Trophoblast cell (in vitro differentiated cells and primary cell): ENCODE data around the gene MTUS2.

ENCODE experiments used
- DNase-seq, 2 donors: peaks; one replicate each; pipeline ENCODE4 v3.0.0-alpha.2; 2016
- H2AFZ ChIP-seq: 2 replicates; pipeline ENCODE4 v1.6.1; 2013; ENCODE audit warnings: low read length, moderate library complexity, mild to moderate bottlenecking; ENCODE audit not compliant: insufficient read depth, poor library complexity
- H2AK5ac ChIP-seq: 2 replicates; pipeline ENCODE4 v1.6.1; 2013; ENCODE audit warnings: mild to moderate bottlenecking, low read length
- H2BK120ac ChIP-seq: 2 replicates; pipeline ENCODE4 v1.6.1; 2013; ENCODE audit warnings: low read length, mild to moderate bottlenecking, moderate library complexity; ENCODE audit not compliant: insufficient read depth, poor library complexity
- H2BK12ac ChIP-seq: 2 replicates; pipeline ENCODE4 v1.6.1; 2013; ENCODE audit warnings: mild to moderate bottlenecking, low read length, moderate library complexity
- H2BK5ac ChIP-seq: 2 replicates; pipeline ENCODE4 v1.6.1; 2013; ENCODE audit warnings: low read length, low read depth, moderate library complexity, mild to moderate bottlenecking; ENCODE audit not compliant: poor library complexity
- H3K14ac ChIP-seq: 2 replicates; pipeline ENCODE4 v1.6.1; 2013; ENCODE audit warnings: mild to moderate bottlenecking, low read length
- H3K18ac ChIP-seq: 2 replicates; pipeline ENCODE4 v1.6.1; 2013; ENCODE audit warnings: mild to moderate bottlenecking, low read length
- H3K23ac ChIP-seq: 2 replicates; pipeline ENCODE4 v1.6.1; 2013; ENCODE audit warnings: low read length
- H3K27ac ChIP-seq: 2 replicates; pipeline ENCODE4 v1.5.1; 2013; ENCODE audit warnings: low read depth, mild to moderate bottlenecking, inconsistent platforms, low read length, moderate library complexity
- H3K27me3 ChIP-seq: 2 replicates; pipeline ENCODE4 v1.6.1; 2013; ENCODE audit warnings: inconsistent platforms, mild to moderate bottlenecking, low read length, moderate library complexity; ENCODE audit not compliant: insufficient read depth
- H3K36me3 ChIP-seq, 2 experiments: 1 replicate in 1 of 2; 2 replicates in 1 of 2; pipeline ENCODE4 v1.6.1; 2013; ENCODE audit warnings: low read length in 2 of 2, mild to moderate bottlenecking in 2 of 2, moderate library complexity in 1 of 2; ENCODE audit not compliant: insufficient read depth in 2 of 2, control insufficient read depth in 1 of 2
- H3K4ac ChIP-seq: 2 replicates; pipeline ENCODE4 v1.6.1; 2013; ENCODE audit warnings: low read depth, mild to moderate bottlenecking, low read length, moderate library complexity
- H3K4me1 ChIP-seq, 2 experiments: 1 replicate in 1 of 2; 2 replicates in 1 of 2; pipeline ENCODE4 v1.6.1; 2013; ENCODE audit warnings: low read length in 2 of 2, mild to moderate bottlenecking in 2 of 2, moderate library complexity in 1 of 2; ENCODE audit not compliant: insufficient read depth in 2 of 2, control insufficient read depth in 1 of 2
- H3K4me2 ChIP-seq: 2 replicates; pipeline ENCODE4 v1.6.1; 2013; ENCODE audit warnings: inconsistent platforms, mild to moderate bottlenecking, low read length, moderate library complexity
- H3K4me3 ChIP-seq: 2 replicates; pipeline ENCODE4 v1.5.1; 2013; ENCODE audit warnings: mild to moderate bottlenecking, low read depth, low read length, inconsistent platforms
- H3K79me1 ChIP-seq: one replicate; pipeline ENCODE4 v1.6.1; 2013; ENCODE audit warnings: low read length
- H3K79me2 ChIP-seq: 2 replicates; pipeline ENCODE4 v1.6.1; 2013; ENCODE audit warnings: low read length, mild to moderate bottlenecking; ENCODE audit not compliant: control insufficient read depth, insufficient read depth, poor library complexity
- H3K9ac ChIP-seq: 2 replicates; pipeline ENCODE4 v1.6.1; 2013; ENCODE audit warnings: mild to moderate bottlenecking, low read length
- H3K9me3 ChIP-seq: 2 replicates; pipeline ENCODE4 v1.6.1; 2013; ENCODE audit warnings: low read depth, mild to moderate bottlenecking, control low read depth, inconsistent platforms, low read length; ENCODE audit not compliant: insufficient read depth
- H4K12ac ChIP-seq: 2 replicates; pipeline ENCODE4 v1.6.1; 2013; ENCODE audit warnings: low read depth, mild to moderate bottlenecking, low read length, moderate library complexity
- H4K8ac ChIP-seq: 2 replicates; pipeline ENCODE4 v1.6.1; 2013; ENCODE audit warnings: low read depth, mild to moderate bottlenecking, low read length, moderate library complexity
- H4K91ac ChIP-seq: one replicate; pipeline ENCODE4 v1.6.1; 2013; ENCODE audit warnings: low read depth, mild to moderate bottlenecking, low read length, moderate library complexity
- WGBS: extraction: QIAGEN DNeasy Blood & Tissue Kit; methylation state at CpG from one replicate; pipeline ENCODE4 v1.1.7; 2013; ENCODE audit warnings: missing lambda C conversion rate; ENCODE audit not compliant: insufficient read length, insufficient coverage; ENCODE audit errors: extremely low coverage; 5-methylcytosine and 5-hydroxymethylcytosine counted together

The MTUS2 gene

GRCh38 chr13:29500386-29500785, 680.2 kb downstream of the MTUS2 start:
- no peak overlapping the region for H3K9ac ChIP-seq
- H2BK12ac ChIP-seq, result no peak overlapping the region
- no peak overlapping the region for H3K4ac ChIP-seq
- H3K4me2 ChIP-seq, result no peak overlapping the region
- H3K23ac ChIP-seq, result no peak overlapping the region
- H2BK5ac ChIP-seq, result no peak overlapping the region
- no peak for DNase-seq
- H3K27me3 ChIP-seq, result no peaks in the 10 kb centered on the region
- H2BK120ac ChIP-seq, result no peak overlapping the region
- H3K4me1 ChIP-seq, result peaks cover 6% of the 10 kb centered on the region in 2 experiments
- no peak overlapping the region for H4K91ac ChIP-seq
- H3K79me2 ChIP-seq, result no peaks in the 10 kb centered on the region
- H2AK5ac ChIP-seq, result no peak overlapping the region
- no peak overlapping the region for H4K12ac ChIP-seq
- no peaks in the 10 kb centered on the region for H3K9me3 ChIP-seq
- no peak overlapping the region for H3K18ac ChIP-seq
- no CpG with 5 or more reads among the region's 7 CpGs for WGBS
- H3K14ac ChIP-seq, result no peak overlapping the region
- peaks cover 3% of the 10 kb centered on the region in 2 experiments for H3K36me3 ChIP-seq
- no peaks in the 10 kb centered on the region for H3K79me1 ChIP-seq
- H3K27ac ChIP-seq, result no peak overlapping the region
- H3K4me3 ChIP-seq, result no peak overlapping the region
- H4K8ac ChIP-seq, result no peak overlapping the region
- no peak overlapping the region for H2AFZ ChIP-seq

DNA sequence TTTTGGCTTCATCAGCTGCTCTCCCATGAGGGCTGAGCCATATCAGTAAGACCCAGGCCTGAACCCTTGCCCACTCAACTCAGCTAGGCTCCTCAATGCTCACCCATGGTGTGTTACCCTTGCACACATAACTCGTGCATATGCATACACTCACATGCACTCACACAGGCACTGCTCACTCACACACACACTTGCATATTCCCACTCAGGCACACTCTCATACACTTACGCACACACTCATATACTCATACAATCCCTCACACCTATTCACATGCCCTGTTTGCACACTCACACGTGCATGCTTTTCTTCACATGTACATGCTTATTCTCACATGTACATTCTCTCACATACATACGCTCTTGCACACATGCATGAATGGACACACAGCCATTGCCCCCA, 681.5 kb downstream of the MTUS2 start:
- Histone ChIP-seq H2AFZ (no peak overlapping the region), H3K4me3 (peak overlapping the region; percentile 10), H3K23ac (no peak overlapping the region), H2BK120ac (no peak overlapping the region), H3K18ac (no peak overlapping the region), H3K36me3 (peaks cover 3% of the 10 kb centered on the region in 2 experiments), H2BK5ac (no peak overlapping the region), H3K27ac (no peak overlapping the region), H3K9me3 (no peaks in the 10 kb centered on the region), H3K4ac (no peak overlapping the region), H3K14ac (no peak overlapping the region), H4K12ac (no peak overlapping the region), H3K4me2 (no peak overlapping the region), H3K79me2 (no peaks in the 10 kb centered on the region), H3K79me1 (no peaks in the 10 kb centered on the region), H3K4me1 (peaks cover 5 to 6% of the 10 kb centered on the region in 2 experiments), H4K91ac (no peak overlapping the region), H2AK5ac (no peak overlapping the region), H2BK12ac (no peak overlapping the region), H4K8ac (no peak overlapping the region), H3K27me3 (no peaks in the 10 kb centered on the region), H3K9ac (no peak overlapping the region)
- no peak for DNase-seq
- WGBS, result 100% methylated on average over 2 of the region's 4 CpGs

- Histone ChIP-seq H2BK120ac (no peak overlapping the region), H3K23ac (no peak overlapping the region), H4K12ac (no peak overlapping the region), H4K8ac (no peak overlapping the region), H3K27ac (no peak overlapping the region), H3K18ac (no peak overlapping the region), H3K9ac (no peak overlapping the region), H3K79me2 (no peaks in the 10 kb centered on the region), H4K91ac (no peak overlapping the region), H2AK5ac (no peak overlapping the region), H3K9me3 (no peaks in the 10 kb centered on the region), H2AFZ (no peak overlapping the region), H3K14ac (no peak overlapping the region), H3K79me1 (no peaks in the 10 kb centered on the region), H3K4me2 (no peak overlapping the region), H3K4ac (no peak overlapping the region), H2BK12ac (no peak overlapping the region), H2BK5ac (no peak overlapping the region), H3K27me3 (no peaks in the 10 kb centered on the region), H3K36me3 (peaks cover 3% of the 10 kb centered on the region in 2 experiments), H3K4me3 (no peak overlapping the region), H3K4me1 (no peaks in the 10 kb centered on the region)
- peak in 1 of 2 donors; percentile 37 for DNase-seq
- WGBS, result no CpG with 5 or more reads among the region's 13 CpGs
These were observed 682.4 kb downstream of the MTUS2 start for GRCh38 chr13:29502391-29503008.

- Histone ChIP-seq H3K23ac (no peak overlapping the region), H3K4me2 (no peak overlapping the region), H4K8ac (no peak overlapping the region), H3K36me3 (peaks cover 3% of the 10 kb centered on the region in 2 experiments), H4K12ac (no peak overlapping the region), H2BK5ac (no peak overlapping the region), H3K9ac (no peak overlapping the region), H4K91ac (no peak overlapping the region), H3K79me2 (no peaks in the 10 kb centered on the region), H3K79me1 (peaks cover 3% of the 10 kb centered on the region), H2AK5ac (no peak overlapping the region), H3K27ac (no peak overlapping the region), H3K14ac (no peak overlapping the region), H2AFZ (no peak overlapping the region), H3K4me1 (peaks cover 3% of the 10 kb centered on the region in 2 experiments), H3K4ac (no peak overlapping the region), H3K18ac (no peak overlapping the region), H3K4me3 (no peak overlapping the region), H3K27me3 (no peaks in the 10 kb centered on the region), H3K9me3 (no peaks in the 10 kb centered on the region), H2BK12ac (no peak overlapping the region), H2BK120ac (no peak overlapping the region)
- DNase-seq, result peak; percentile 43 to 64
- WGBS, result no CpG with 5 or more reads among the region's 32 CpGs
These were observed 683.1 kb downstream of the MTUS2 start for GRCh38 chr13:29503041-29503837.
